GM19467 (cell line): ENCODE data around the gene SAMMSON.

ENCODE experiments used
- ATAC-seq: cut with Tn5 transposase; IDR thresholded peaks from one replicate; pipeline ENCODE4 v1.9.1; 2021; ENCODE audit warnings: mild to moderate bottlenecking, moderate library complexity; ENCODE audit not compliant: unreplicated experiment

The SAMMSON gene

DNA sequence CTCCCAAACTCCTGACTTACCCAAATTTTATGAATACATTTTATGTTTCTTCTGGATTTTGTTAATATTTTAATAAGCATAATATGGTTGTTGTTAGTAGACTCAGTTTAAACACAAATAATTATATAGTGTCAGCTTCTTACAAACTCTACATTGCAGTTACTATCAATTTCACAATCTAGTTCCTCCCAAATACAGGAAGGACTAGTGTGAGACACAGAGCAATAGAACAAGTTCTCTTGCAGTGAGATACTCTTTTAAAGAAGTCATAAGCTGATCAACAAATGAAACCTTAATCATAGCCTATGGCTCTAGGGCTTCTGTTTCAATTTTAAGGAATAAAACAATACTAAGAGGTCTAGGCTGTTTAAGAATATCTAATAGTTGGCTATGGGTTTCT lies 86.1 kb downstream of the SAMMSON start:
- ATAC-seq, result no peak

- ATAC-seq, result no peak
Observed at GRCh38 chr3:70086336-70086735, 86.8 kb downstream of the SAMMSON start.

DNA sequence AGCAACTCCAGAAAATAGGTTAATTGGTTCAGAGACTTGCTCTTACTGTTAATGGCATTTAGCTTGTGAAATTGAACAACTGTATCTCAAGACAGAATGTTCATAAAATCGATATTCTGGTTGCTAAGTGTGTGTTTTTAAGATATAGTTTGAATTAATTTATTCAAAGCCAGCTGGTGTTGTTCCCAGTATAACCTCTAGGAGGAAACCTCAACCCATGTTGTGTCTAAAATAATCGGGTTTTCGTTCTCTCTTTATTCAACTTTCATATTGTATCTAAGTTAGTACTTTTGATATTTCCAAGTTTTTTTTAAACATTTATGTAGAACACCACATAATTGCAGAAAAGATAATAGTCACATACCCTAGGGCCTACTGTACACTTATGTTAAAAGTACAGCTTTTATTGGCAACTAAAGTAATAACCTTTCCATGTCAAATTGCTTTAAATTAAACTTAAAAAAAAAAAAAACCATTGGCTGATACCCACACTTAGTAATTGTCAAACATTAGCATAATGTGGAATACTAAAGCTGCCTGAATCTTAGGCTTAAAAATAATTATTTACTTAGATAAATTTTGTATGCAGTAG lies 90.9 kb downstream of the SAMMSON start:
- no peak for ATAC-seq

DNA sequence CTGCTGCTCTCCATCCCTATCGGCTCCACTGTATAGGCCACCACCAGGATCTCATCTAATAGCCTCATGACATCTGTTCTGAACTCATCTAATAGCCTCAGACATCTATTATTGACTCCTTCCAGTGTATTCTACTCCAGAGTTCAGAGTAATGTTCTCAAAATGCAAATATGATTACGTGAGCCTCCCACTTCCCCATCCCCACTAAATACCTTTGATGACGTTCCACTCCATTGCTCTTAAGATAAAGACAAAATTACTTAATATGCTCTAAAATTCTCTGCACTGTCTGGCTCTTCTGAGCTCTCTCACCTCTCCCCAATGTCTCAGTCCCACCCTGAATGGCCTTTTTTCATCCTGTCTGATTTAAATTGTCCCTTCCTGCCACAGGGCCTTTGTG lies 94.7 kb downstream of the SAMMSON start:
- ATAC-seq, result no peak

DNA sequence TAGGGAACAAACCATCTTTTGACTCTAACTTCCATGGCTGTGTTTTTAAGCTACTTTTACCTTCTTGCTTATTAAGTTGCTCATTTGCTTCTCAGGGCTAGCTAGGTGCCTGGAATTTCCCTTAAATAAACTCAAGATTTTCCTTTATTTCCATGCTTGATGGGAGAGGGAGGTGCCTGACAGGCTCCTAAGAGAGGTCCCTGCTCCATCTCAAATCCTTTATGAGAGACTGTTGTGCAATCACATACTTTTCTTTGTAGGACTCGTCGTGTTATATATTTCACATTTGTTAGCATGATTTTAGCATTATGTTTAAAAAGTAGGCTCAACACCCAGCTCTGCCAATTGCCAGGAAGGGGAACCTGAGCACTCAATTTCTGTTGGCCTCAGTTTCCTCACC lies 95.7 kb downstream of the SAMMSON start:
- ATAC-seq, result no peak

- ATAC-seq, result peak; percentile 94
Observed at GRCh38 chr3:70096376-70097066, 97.0 kb downstream of the SAMMSON start.

GRCh38 chr3:70097084-70097483 lies 97.6 kb downstream of the SAMMSON start:
- ATAC-seq, result no peak

GRCh38 chr3:70108072-70108471 lies 108.5 kb downstream of the SAMMSON start:
- ATAC-seq, result peak; percentile 78

DNA sequence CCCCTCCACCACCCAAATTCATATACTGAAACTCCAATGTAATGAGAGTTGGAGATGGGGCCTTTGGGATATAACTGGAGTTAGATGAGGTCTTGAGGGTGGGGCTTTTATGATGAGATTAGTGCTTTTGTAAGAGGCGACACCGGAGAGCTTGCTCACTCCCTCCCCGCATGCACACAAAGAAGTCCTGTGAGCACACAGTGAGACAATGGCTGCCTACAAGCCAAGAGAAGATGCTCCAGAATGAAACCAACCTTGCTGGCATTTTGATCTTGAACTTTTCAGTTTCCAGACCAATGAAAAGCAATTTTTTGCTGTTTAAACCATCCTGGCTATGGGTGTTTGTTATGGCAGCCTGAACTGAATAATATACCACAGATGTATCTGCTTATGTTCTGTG lies 109.0 kb downstream of the SAMMSON start:
- ATAC-seq, result no peak

GRCh38 chr3:70110066-70110465 lies 110.5 kb downstream of the SAMMSON start:
- no peak for ATAC-seq

DNA sequence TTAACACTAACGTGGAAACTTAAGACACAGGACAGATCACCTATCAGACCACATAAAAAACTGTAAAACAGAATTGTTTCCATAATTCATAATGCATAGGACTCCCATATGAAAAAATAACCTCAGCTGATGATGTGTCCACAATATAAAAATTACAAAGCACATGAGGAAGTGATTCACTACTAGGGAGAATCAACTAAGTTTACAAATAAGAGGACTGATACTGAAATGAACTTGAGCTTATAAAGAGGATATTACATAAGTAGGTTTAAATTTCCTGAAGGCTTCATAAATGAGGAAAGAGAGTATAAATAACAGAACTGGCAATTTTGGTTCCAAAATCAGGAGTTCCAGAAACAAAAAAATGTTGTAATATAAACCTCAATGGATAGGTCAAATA lies 111.9 kb downstream of the SAMMSON start:
- ATAC-seq, result no peak

DNA sequence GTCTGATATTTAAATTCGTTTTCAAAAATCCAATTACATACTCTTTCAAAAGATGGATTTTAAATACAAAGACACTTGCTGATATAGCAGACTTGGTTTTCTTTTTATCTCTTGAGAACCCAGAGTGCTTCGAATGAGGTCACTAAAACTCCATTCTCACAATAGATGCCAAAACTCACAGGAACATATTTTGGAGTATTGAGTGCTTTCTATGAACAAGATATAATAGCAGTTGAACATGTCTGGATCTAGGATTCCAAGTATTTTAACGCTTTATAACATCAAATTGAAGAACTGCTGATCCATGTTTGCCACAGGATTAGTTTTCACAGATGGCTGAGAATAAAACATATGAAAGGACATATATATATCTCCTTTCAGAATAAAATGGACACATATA lies 113.2 kb downstream of the SAMMSON start:
- ATAC-seq, result no peak

DNA sequence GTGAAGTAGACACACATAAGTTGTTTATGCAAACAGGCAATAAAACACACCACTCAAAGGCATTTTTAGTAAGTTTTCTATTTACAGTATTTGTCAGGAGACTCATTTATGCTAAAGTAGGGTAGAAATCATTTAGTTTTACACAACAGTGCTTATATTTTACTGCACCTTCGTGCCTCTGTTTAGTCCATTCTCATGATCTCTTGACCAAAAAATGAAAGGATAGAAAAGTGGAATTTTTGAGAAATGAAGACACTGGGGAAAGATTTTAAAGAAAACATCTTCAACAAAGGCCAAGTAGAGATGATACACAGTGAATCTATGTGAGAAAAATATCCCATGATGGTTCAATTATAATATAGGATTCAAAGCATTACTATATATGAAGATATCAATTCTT lies 114.9 kb downstream of the SAMMSON start:
- ATAC-seq, result no peak

DNA sequence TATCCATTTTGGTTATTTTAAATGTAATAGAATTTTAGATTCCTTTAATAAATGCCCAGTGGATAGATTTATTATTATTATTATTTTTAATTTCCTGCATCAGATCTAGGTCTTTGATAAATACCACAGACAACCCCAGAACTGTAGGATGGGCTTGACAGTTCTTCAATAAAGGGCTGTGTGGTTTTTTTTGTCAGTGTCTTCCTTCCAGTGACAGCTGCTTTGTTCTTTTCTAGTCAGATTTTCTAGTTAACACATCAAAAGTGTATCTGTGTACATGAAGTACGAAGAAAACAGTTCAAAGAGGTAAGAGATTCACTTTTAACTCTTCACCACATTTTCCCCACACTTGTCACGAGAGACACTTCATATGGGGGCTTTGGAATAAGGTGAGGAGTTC lies 120.3 kb downstream of the SAMMSON start:
- no peak for ATAC-seq
